Endodermal cell (in vitro differentiated cells): ENCODE data around the gene AMFR. TPM values are rescaled to one million over a fixed set of nuclear protein-coding genes. Genes with fewer than 3 reads are reported as not detected.

Experiments used
- DNase-seq: peaks from one replicate; pipeline ENCODE4 v3.0.0-alpha.2; 2017
- H3K27ac ChIP-seq: 2 replicates; pipeline ENCODE4 v1.5.1; 2013; ENCODE audit warnings: mild to moderate bottlenecking, low read depth, low read length, moderate library complexity
- H3K27me3 ChIP-seq: 2 replicates; pipeline ENCODE4 v1.6.1; 2013; ENCODE audit warnings: mild to moderate bottlenecking, low read length, moderate library complexity; ENCODE audit not compliant: insufficient read depth, control insufficient read depth, poor library complexity, severe bottlenecking
- H3K36me3 ChIP-seq: 2 replicates; pipeline ENCODE4 v1.7.0; 2013; ENCODE audit warnings: mild to moderate bottlenecking, low read length, moderate library complexity; ENCODE audit not compliant: control insufficient read depth, insufficient read depth
- H3K4me1 ChIP-seq: one replicate; pipeline ENCODE4 v1.7.0; 2013; ENCODE audit warnings: low read length; ENCODE audit not compliant: control insufficient read depth, insufficient read depth
- H3K4me3 ChIP-seq: 2 replicates; pipeline ENCODE4 v1.5.1; 2013; ENCODE audit warnings: mild to moderate bottlenecking, low read length, moderate library complexity
- H3K9ac ChIP-seq: 2 replicates; pipeline ENCODE4 v1.6.1; 2013; ENCODE audit warnings: mild to moderate bottlenecking, low read length, moderate library complexity; ENCODE audit not compliant: poor library complexity, severe bottlenecking; ENCODE audit errors: extremely low read depth
- H3K9me3 ChIP-seq: 2 replicates; pipeline ENCODE4 v1.6.1; 2013; ENCODE audit warnings: mild to moderate bottlenecking, low read length, moderate library complexity; ENCODE audit not compliant: control insufficient read depth
- H3K27ac Mint-ChIP-seq: 2 replicates; pipeline ENCODE4 v1.8.0; 2020; ENCODE audit warnings: mixed read lengths
- H3K27me3 Mint-ChIP-seq: 2 replicates; pipeline ENCODE4 v1.8.0; 2021; ENCODE audit warnings: mild to moderate bottlenecking, mixed read lengths; ENCODE audit not compliant: insufficient read depth
- H3K36me3 Mint-ChIP-seq: 2 replicates; pipeline ENCODE4 v1.8.0; 2020; ENCODE audit warnings: low read depth, mixed read lengths
- H3K4me1 Mint-ChIP-seq: 2 replicates; pipeline ENCODE4 v1.8.0; 2020; ENCODE audit warnings: mixed read lengths
- H3K4me3 Mint-ChIP-seq: 2 replicates; pipeline ENCODE4 v1.8.0; 2020; ENCODE audit warnings: mild to moderate bottlenecking, moderate library complexity, mixed read lengths
- H3K9me3 Mint-ChIP-seq: 2 replicates; pipeline ENCODE4 v1.8.0; 2020; ENCODE audit warnings: mild to moderate bottlenecking, mixed read lengths
- CTCF ChIP-seq: fragments of 200-600 bp; sonication (generic); conservative IDR thresholded peaks from 2 replicates; pipeline ENCODE4 v1.5.0; 2021; ENCODE audit warnings: antibody characterized with exemption, mild to moderate bottlenecking
- WGBS, 2 experiments: methylation state at CpG; one replicate each; pipeline versions ENCODE4 v1.1.5 to v1.1.7; 2013; ENCODE audit warnings: missing lambda C conversion rate in 2 of 2, mixed read lengths in 1 of 2; ENCODE audit not compliant: insufficient coverage in 1 of 2, insufficient read length in 1 of 2; 5-methylcytosine and 5-hydroxymethylcytosine counted together
- total RNA-seq, 2 donors: library from RNA; stranded (reverse); fragmentation: NEBNext Ultra II Directional in 1 of 2; extraction: Animal tissue kit (Norgen Biotek cat#: 25700) in 1 of 2; gene quantifications; 2 replicates in 1 of 2; 3 replicates in 1 of 2; pipeline ENCODE4 v1.2.1, GENCODE V29; 2021

Gene AMFR
- total RNA-seq, 2 donors from 2014 or later, result 77.0 to 81.6 TPM

DNA sequence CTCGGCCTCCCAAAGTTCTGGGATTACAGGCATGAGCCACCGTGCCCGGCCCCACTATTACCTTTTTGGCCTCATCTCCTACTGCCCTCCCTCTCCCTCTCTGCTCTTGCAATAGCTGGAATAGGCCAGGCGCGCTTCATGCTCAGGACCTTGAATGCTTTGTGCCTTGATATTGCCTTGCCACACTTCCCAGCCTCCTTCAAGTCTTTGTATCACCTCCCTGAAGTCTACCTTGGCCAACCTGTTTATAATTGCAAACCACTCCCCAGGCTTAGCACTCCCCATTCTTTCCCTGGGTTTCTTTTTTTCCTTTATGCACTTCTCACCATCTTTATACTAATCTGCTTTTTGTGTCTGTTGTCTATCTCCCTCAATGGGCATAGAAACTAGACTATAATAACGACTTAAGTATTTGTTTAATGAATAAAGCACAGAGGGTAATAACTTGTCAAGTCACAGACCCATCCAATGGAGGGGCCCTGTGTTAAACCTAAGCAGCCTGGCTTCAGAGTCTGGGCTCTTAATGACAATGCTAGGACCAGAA, 32.7 kb upstream of the AMFR start:
- Histone ChIP-seq H3K27me3 (no peaks in the 10 kb centered on the region), H3K4me3 (no peak overlapping the region), H3K9ac (no peak overlapping the region), H3K27ac (no peak overlapping the region), H3K4me1 (peaks cover 5% of the 10 kb centered on the region), H3K9me3 (no peaks in the 10 kb centered on the region), H3K36me3 (peaks cover 84% of the 10 kb centered on the region)
- H3K4me1 Mint-ChIP-seq, result peaks cover 4% of the 10 kb centered on the region
- H3K27ac Mint-ChIP-seq, result peak overlapping the region; percentile 52
- H3K4me3 Mint-ChIP-seq, result no peak overlapping the region
- H3K27me3 Mint-ChIP-seq, result no peaks in the 10 kb centered on the region
- H3K36me3 Mint-ChIP-seq, result peaks cover 72% of the 10 kb centered on the region
- whole genome bisulfite sequencing, 2 experiments, result 91 to 96% methylated on average over 4 to 6 of the region's 6 CpGs
- no peaks in the 10 kb centered on the region for H3K9me3 Mint-ChIP-seq
- no peak for DNase-seq
- TF ChIP-seq CTCF, result no peak

DNA sequence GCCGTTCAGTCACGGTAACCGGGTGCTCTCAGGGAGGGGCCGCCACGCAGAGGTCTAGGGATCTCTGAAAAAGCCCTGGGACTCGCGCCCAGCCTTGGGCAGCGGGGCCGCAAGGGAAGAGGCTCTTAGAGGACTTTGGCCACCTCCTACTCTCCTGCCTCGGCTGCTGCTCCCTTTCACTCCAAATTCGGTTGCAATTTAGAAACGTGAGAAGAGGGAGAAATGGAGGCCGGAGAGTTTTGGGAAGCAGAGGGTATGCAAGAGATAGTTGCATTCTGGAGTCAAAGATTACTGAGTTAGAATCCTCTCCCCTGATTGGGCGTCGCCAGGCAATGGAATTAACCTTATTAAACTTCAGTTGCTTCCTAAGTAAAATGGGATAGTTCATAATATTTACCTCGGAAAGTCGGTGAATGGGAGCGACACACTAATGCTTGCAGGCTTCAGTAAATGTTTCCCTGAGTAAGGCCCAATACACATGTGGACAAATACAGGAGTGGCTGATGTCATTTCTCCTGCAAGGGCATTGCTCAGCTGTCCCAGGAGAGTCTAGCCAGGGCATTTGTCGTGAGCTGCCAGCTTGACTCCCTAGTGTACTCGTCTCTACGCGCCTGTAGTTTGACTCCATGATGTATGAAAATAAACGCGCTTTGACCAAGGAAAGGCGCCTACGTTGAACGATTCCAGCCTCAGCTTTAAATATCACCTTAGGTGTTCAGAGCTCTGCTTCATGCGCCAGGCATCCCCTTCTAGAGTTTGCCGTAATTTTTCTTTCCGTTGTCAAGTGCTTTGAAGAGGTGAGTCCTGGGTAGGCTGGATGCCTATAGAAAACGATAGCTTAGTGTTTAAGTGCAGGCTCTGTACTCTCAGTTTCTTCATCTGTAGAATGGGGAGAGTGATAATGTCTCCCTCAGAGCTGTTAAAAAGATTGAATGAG, 26.7 kb upstream of the AMFR start:
- Histone ChIP-seq H3K4me3 (peak overlapping the region; percentile 90), H3K9ac (peak overlapping the region; percentile 91), H3K36me3 (peaks cover 47% of the 10 kb centered on the region), H3K27me3 (no peaks in the 10 kb centered on the region), H3K27ac (peak overlapping the region; percentile 53), H3K9me3 (no peaks in the 10 kb centered on the region), H3K4me1 (peaks cover 12% of the 10 kb centered on the region)
- H3K4me1 Mint-ChIP-seq, result peaks cover 25% of the 10 kb centered on the region
- peak overlapping the region; percentile 97 for H3K27ac Mint-ChIP-seq
- no peaks in the 10 kb centered on the region for H3K27me3 Mint-ChIP-seq
- WGBS, 2 experiments, result 10 to 17% methylated on average over 19 to 31 of the region's 31 CpGs
- no peaks in the 10 kb centered on the region for H3K9me3 Mint-ChIP-seq
- peak overlapping the region; percentile 86 for H3K4me3 Mint-ChIP-seq
- peaks cover 30% of the 10 kb centered on the region for H3K36me3 Mint-ChIP-seq
- DNase-seq, result peak; percentile 63
- TF ChIP-seq CTCF, result no peak

DNA sequence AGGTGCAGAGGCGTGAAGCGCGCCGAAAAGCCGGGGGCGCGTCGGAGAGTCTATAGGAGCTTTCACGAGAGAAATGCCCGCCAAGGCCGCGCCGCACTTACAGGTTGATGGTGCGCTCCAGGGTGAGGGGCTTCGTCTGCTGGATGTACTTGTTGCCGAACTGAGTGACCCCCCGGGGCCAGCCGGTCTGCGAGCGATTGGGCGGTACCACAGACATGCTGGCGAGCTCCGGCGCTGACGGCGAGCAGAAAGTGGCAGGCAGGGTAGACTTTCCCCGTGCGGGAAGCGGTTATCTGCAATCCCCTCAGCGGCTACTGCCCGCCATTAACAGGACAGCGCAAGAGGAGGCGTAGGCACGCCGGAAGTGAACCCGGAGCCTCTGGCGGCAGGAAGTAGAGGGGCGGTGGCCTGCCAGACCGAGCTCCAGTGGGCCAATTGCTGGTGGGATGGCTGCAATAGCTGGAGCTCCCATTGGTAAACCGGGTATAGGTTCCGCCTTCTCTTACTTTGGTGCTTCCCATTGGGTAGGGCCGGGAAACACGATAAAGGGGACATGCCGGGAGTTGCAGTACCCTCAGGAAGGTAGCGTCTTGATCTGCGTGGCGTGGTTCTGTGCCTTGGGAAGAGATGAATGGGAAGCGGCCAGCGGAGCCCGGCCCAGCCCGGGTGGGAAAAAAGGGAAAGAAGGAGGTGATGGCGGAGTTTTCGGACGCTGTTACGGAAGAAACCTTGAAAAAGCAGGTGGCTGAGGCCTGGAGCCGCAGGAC, 25.8 kb upstream of the AMFR start, which contains the start of the genes NUDT21 and OGFOD1:
NUDT21 (minus strand) TSS at position 347 of the 767 bp plus-strand sequence; CDS start at position 217, 130 bp downstream.
OGFOD1 (plus strand) TSS at position 569 of the 767 bp plus-strand sequence; CDS start at position 628, 59 bp downstream.
- Mint-ChIP-seq H3K4me3 (peak within 1 kb of the TSS; percentile 86), H3K36me3 (peaks cover 32% of the 10 kb centered on the region), H3K27ac (peak within 1 kb of the TSS; percentile 97), H3K27me3 (no peaks in the 10 kb centered on the region), H3K9me3 (no peaks in the 10 kb centered on the region), H3K4me1 (peaks cover 25% of the 10 kb centered on the region)
- H3K27me3 ChIP-seq, result no peaks in the 10 kb centered on the region
- peaks cover 12% of the 10 kb centered on the region for H3K4me1 ChIP-seq
- no peaks in the 10 kb centered on the region for H3K9me3 ChIP-seq
- 0 to 1% methylated on average over 29 to 56 of the region's 56 CpGs for WGBS, 2 experiments
- DNase-seq, result peak; percentile 97
- H3K9ac ChIP-seq, result peak within 1 kb of the TSS; percentile 91
- TF ChIP-seq CTCF, result no peak
- H3K36me3 ChIP-seq, result peaks cover 47% of the 10 kb centered on the region
- peak within 1 kb of the TSS; percentile 90 for H3K4me3 ChIP-seq
- H3K27ac ChIP-seq, result peak within 1 kb of the TSS; percentile 71
